B cell (primary cell): ENCODE measurements around the gene MID1.

Experiments
- CTCF ChIP-seq: fragments of 200-600 bp; IDR thresholded peaks from one replicate; pipeline ENCODE4 v1.8.0; 2022; ENCODE audit warnings: antibody characterized with exemption, mild to moderate bottlenecking
- EZH2 ChIP-seq: IDR thresholded peaks from 2 replicates; pipeline ENCODE4 v1.6.1; 2012; ENCODE audit warnings: borderline replicate concordance, low read depth, mild to moderate bottlenecking, moderate library complexity, low read length; ENCODE audit not compliant: insufficient read depth, poor library complexity, severe bottlenecking

GRCh38 chrX:10630320-10630719 lies 9.9 kb upstream of the MID1 start:
- TF ChIP-seq EZH2, result no peak
- no peak for TF ChIP-seq CTCF
